Astrocyte of the hippocampus (primary cell): ENCODE data around the gene BNIP3.
"Not testable (repeated sequence)": the region's sequence is repeated elsewhere in the genome, so short reads cannot be mapped to it uniquely, and the experiment has no call there.

Experiments used
- DNase-seq: peaks from one replicate; pipeline ENCODE4 v3.0.0; 2011; ENCODE audit warnings: low read depth, low spot score

BNIP3 gene

DNA sequence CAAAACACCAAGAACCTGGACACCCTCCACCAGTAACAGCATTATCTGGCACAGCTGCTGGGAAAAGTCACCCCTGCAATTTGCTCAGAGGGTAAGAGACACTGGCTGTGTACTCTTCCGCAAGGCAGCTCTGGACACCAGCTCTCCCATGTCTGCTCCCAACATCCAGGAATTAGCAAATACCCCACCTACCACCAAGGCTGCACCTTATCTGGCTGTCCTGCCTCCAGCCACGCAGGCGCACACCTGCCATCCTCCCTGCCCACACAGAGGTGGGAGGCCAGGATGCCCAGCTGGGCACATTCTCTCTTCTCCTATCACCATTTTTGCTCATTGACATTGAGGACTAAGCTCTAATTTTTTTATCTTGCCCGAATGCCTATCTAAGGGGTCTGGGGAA lies 20.3 kb upstream of the BNIP3 start:
- no peak for DNase-seq

GRCh38 chr10:132001238-132001972 lies 19.7 kb upstream of the BNIP3 start:
- DNase-seq, result no peak

DNA sequence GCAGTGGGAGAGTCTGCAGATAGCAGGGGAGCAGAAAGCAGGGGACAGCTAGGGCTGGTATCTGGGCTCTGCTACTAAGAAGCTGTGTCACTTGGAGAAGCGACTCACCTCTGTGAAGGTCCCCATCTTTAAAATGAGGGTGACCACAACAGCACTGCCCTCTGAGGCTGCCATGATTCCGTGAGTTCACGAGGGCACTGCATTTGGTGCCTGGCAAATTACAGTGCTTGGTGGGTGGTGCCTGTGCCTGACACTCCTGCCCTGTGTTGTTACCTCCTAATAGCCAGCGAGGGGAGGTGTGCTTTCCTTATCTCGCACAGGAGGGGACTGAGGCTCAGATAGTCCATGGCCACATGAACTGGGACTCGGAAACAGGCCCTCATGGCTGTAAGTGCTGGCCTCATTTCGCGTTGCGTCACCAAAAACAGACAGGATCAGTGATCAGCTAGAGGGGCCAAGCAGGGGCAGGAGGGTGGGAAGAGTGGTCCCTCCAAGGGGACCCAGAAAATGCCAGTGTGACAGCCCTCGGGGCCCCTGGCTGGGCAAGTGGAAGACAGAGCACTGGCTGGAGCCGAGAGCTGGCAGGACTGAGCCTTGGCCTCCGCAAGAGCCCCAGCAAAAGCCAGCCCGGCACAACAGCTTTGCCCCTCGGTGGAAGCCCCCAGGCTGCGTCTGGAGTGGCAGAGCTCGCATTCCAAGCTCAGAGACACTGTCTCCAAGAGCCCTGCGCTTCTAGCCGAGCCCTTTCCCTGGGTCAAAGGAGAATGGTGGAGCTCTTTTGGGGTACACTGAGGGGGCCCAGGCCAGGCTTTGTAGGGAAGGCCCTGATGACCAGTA lies 17.3 kb upstream of the BNIP3 start:
- DNase-seq, result no peak

DNA sequence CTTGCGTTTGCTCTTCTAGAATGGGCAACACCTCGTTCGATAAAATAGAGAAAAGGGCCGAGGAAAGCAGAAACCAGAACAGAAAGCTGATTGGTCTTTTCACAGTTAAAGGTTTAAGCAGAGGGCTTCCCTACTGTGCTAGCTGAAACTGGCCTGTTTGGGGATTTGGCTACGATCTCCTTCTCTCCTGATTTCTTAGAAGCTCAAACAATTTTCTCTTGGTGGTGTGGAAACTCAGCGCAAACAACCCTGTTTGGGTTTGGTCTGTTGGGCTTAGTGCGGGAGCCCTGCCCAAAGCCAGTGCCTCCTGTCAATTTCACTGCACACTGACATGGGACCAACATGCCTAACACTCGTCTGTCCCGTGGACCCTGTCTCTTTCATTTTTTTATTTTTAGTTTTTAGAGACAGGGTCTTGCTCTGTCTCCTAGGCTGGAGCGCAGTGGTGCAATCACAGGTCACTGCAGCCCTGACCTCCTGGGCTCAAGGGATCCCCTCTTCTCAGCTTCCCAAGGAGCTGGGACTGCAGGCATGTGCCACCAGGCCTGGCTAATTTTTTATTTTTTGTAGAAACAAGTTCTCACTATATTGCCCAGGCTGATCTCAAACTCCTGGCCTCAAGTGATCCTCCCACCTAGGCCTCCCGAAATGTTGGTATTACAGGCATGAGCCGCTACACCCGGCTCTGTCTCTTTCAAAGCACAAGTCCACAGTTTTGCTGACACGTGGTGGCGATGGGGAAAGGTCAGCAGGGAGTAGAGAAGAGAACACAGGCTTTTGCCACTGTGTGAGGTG lies 16.5 kb upstream of the BNIP3 start:
- DNase-seq, result no peak

- peak; percentile 61 for DNase-seq
Observed at GRCh38 chr10:131997366-131998049, 15.8 kb upstream of the BNIP3 start.

DNA sequence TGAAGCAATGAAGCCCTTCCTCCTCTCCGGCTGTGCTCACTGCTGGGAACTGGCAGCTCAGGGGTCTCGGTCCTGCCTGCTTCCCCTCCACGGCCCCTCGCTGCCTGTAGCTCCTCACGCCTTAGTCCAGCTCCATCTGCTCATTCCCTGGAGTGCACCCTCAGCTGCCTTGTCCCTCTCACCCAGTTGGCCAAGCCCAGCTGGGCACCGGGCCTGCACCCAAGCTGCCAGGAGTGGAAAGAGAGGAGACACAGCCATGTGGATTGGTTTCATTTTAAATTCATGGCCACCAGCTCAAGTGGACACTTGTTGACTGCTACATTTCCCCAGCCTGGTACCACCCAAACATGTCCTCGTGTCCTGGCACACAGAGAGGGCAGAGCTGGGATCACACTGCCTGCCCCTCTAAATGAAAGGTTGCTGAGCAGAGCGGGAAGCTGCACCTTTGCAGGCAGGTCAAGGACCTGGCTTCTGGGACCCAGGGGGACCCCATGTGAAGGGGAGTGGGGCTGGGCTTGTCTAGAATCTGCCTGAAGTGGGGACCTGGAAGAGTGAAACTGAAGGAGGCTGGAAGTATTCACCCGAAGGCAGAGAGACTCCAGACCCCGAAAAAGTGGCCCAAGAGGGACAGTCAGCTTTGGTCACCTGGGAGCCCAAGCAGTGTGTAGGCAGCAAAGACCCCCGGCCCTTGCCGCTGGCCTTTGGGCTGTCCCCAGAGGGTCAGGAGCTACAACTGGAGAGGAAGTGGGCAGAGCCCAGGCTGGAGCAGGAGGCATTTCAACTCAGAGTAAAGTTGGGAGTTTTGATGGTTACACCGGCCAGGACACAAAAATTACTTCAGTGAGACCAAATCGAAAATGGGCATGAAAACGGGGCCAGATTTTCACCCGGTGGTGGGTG lies 15.0 kb upstream of the BNIP3 start:
- no peak for DNase-seq

DNA sequence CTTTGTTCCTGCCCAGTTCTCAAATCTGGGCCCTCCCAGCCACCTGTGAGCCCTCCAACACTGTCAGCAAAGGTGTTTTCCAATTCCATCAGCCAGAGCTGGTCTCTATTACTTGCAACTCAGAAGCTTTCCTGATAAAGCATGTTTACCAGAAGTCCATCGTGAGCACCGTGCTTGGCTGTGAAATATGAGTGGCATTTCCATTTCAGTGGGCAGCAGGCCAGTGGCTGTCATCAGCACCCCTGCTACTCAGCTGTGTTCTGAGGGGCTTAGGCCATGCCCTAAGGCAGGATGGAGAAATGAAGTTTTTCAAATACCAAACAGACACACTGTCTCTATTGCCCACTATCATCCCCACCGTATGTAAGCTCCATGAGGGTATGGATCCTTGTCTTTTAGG lies 12.7 kb upstream of the BNIP3 start:
- no peak for DNase-seq

DNA sequence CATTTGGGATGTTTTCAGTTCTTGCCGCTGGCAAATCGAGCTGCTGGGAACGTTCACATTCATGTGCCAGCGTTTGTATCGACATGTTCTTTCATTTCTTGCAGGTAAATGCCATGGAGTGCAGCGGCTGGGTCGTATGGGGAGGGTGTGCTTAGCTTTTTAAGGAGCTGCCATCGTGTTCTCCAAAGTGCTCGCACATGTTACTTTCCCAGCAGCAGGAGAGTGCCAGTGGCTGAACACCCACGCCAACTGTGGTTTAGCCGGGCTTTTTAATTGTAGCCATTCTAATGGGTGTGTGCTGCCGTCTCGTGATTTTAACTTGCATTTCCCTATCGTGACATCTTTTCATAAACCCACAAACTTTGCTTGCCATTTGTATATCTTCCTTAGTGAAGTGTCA lies 11.6 kb upstream of the BNIP3 start:
- DNase-seq, result no peak

DNA sequence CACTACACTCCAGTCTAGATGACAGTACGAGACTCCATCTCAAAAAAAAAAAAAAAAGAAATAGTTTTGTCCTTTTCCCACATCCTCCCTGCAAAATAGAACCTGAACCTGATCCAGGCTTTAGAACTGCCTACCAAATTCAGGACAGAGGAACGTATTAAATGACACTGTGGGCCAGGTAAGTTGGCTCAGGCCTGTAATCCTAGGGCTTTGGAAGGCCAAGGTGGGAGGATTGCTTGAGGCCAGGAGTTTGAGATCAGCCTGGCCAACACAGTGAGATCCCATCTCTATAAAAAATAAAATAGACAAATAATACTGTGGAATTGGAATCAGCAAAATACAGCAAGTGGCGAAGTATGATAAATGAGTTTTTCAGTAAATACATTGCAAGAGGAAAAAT lies 10.0 kb upstream of the BNIP3 start:
- no peak for DNase-seq

- not testable (repeated sequence) for DNase-seq
Observed at GRCh38 chr10:131987786-131988185, 6.1 kb upstream of the BNIP3 start.

GRCh38 chr10:131987301-131987700 lies 5.6 kb upstream of the BNIP3 start:
- not testable (repeated sequence) for DNase-seq

DNA sequence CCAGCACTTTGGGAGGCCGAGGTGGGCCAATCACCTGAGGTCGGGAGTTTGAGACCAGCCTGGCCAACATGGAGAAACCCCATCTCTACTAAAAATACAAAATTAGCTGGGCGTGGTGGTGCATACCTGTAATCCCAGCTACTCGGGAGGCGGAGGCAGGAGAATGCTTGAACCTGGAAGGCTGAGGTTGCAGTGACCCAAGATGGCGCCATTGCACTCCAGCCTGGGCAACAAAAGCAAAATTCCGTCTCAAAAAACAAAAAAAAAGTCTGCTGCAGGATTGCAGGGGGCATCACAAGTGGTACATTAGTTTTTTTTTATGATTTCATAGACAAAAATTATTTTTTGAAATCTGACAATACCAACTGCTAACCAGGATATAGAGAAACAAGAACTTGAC lies 5.1 kb upstream of the BNIP3 start:
- DNase-seq, result not testable (repeated sequence)

DNA sequence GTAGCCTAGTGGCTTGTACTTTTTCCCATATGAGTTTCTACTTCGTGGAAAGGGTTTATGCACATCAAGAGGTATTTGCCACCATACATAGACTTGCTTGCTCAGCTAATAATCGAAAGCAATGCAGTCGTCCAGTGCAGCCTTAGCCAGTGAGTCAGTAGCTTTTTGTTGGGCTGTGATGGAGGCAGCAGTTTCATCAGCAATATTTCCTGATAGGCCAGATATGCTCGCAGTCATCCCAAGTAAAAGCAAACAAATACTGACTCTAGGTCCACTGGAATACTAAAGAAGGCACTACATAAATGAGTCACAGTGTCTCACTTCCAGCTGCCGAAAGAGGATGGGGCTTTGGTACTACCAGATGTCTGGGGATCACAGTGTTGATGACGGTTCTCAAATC lies 2.1 kb upstream of the BNIP3 start:
- peak; percentile 54 for DNase-seq

- no peak for DNase-seq
Observed at GRCh38 chr10:131982796-131983195, 1.1 kb upstream of the BNIP3 start.

- no peak for DNase-seq
Observed at GRCh38 chr10:131982185-131982756, 548 bp upstream of the BNIP3 start.

GRCh38 chr10:131980761-131981428 lies 828 bp downstream of the BNIP3 start:
- DNase-seq, result peak; percentile 36

DNA sequence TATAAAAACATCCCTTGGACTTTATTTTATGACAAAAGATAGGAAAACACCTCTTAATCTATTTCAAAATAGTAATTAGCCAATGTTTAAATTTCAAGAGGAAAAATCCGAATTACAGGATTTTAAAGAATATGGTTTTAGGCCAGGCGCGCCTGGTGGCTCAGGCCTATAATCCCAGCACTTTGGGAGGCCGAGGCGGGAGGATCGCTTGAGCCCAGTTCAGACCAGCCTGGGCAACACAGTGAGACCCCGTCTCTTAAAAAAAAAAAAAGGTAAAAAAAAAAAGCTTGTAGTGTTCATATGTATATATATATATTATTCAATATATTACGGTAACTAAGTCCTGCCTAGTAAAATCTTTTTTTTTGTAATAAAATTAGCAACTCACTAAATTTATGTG lies 1.4 kb downstream of the BNIP3 start:
- no peak for DNase-seq

DNA sequence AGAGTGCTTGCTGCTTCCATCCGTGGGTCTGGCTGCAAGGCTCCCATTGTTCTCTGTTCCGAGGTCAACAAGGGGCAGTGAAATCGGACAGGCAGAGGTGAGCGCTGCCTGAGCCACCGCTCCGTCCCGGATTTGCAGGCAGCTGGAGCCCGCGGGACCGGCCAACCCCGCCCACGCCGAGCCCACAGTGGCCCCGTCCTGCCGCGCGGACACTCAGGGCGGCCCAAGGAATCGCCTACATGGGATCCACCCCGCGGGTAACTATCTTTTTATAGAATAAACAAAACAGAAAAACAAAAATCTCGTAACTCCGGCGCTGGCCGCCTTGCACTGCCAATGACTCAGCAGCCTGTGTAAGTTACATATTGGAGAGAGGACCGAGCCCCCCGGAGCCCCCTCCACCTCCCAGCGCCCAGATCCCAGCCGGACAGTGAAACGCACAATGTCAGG lies 1.9 kb downstream of the BNIP3 start:
- peak; percentile 46 for DNase-seq

DNA sequence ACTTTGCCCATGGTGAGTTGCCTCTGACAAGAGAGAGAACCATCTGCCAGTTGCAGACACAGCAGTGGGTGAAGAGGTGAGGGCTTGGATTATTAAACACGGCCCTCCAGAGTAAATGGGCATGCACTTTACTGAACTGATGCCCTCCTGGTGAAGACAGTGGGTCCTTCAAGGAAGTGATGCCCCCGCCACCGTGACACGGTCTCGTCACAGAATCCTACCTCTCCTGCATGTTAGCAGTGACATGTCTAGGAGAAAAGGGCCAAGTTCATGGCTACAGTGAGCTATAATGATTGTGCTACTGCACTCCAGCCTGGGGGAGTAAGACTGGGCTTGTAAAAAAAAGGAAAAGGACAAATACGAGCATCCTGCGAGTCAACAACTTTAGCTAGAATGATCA lies 2.4 kb downstream of the BNIP3 start:
- DNase-seq, result no peak

DNA sequence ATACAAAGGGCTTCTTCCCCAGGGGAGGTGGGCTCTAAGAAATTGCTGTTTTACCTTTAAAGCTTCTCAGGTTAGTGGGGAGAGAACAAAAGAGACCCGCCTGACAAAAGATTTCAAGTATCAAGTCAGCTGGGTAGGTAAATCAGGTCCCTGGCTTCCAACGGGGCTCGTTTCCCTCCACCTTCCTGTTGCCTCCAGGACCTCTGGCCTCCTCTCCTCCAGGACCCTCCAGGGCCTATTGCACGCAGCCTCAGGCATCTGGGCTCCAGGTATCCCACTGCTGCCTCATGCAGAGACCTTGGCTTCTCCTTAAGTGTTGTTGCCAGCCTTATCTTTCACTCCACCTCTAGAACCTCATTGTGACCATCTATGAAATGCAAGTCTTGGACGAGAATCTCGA lies 2.9 kb downstream of the BNIP3 start:
- DNase-seq, result no peak
